Inferior parietal cortex (tissue), 1 donor: ENCODE measurements around the gene TTC7B.

ENCODE experiments used
- DNase-seq: peaks from one replicate; pipeline ENCODE4 v3.0.0-alpha.2; 2016; ENCODE audit errors: extremely low spot score

Gene TTC7B

GRCh38 chr14:90489916-90490719 is 326.1 kb downstream of the TTC7B start:
- DNase-seq = no peak

GRCh38 chr14:90489306-90489705 is 326.9 kb downstream of the TTC7B start:
- no peak for DNase-seq

GRCh38 chr14:90488256-90488655 is 328.0 kb downstream of the TTC7B start:
- no peak for DNase-seq

- DNase-seq = no peak
These were observed 328.8 kb downstream of the TTC7B start for GRCh38 chr14:90487462-90487861.

- DNase-seq = peak; percentile 39
These were observed 329.2 kb downstream of the TTC7B start for GRCh38 chr14:90487031-90487430.

GRCh38 chr14:90484291-90484690 is 331.9 kb downstream of the TTC7B start:
- DNase-seq = no peak

GRCh38 chr14:90483571-90483974 is 332.7 kb downstream of the TTC7B start:
- no peak for DNase-seq

- DNase-seq = no peak
These were observed 333.1 kb downstream of the TTC7B start for GRCh38 chr14:90483117-90483516.

GRCh38 chr14:90475298-90475697 is 340.9 kb downstream of the TTC7B start:
- no peak for DNase-seq
